ENCODE data around the gene KLHL25. TPM values are rescaled to one million over a fixed set of nuclear protein-coding genes. Genes with fewer than 3 reads are reported as not detected.

KLHL25 gene
- total RNA-seq, 1 experiment from 2014 or later, result 7.0 TPM

DNA sequence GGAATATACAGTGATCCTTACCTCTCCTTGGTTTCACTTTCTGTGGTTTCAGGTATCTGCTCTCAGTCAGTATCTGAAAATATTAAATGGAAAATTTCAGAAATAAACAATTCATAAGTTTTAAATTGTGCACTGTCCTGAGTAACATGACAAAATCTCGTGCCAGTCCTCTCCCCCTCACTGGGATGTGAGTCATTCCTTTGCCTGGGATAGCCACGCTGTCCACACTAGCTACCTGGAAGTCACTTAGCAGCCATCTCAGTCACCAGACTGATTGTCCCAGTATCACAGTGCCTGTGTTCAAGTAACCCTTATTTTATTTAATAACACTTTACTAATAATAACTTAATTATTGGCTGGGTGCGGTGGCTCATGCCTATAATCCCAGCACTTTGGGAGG is 15.3 kb upstream of the KLHL25 start:
- intact Hi-C loops (cut with micrococcal nuclease; ENCODE audit: unreplicated experiment) (no loop called here), in situ Hi-C loops (cut with HindIII; ENCODE audit: low pct_unique_long_range_greater_than_20kb, low sequenced_read_pairs) (no loop called here)
- POLR2A ChIA-PET, result no interaction called here

DNA sequence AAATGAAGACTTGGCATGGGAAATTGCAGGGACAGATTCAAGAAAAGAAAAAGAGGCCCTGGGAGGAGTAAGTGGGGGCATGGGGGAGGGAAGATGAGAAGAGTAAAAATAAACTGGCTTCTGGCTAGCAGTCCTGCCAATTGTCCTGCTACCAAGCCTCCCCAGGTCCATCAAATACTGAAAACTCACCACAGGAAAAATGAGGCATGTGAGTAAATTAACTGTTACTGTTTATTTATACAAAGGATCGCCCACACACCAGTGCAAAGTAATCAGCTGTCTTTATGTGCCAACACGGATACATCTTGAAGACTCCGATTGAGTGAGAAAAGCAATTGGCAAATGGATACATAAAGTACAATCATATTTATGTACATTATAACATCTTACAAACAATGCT is 10.7 kb upstream of the KLHL25 start:
- intact Hi-C loops (cut with micrococcal nuclease; ENCODE audit: unreplicated experiment), result no loop called here
- TF ChIP-seq, protein P1, sequence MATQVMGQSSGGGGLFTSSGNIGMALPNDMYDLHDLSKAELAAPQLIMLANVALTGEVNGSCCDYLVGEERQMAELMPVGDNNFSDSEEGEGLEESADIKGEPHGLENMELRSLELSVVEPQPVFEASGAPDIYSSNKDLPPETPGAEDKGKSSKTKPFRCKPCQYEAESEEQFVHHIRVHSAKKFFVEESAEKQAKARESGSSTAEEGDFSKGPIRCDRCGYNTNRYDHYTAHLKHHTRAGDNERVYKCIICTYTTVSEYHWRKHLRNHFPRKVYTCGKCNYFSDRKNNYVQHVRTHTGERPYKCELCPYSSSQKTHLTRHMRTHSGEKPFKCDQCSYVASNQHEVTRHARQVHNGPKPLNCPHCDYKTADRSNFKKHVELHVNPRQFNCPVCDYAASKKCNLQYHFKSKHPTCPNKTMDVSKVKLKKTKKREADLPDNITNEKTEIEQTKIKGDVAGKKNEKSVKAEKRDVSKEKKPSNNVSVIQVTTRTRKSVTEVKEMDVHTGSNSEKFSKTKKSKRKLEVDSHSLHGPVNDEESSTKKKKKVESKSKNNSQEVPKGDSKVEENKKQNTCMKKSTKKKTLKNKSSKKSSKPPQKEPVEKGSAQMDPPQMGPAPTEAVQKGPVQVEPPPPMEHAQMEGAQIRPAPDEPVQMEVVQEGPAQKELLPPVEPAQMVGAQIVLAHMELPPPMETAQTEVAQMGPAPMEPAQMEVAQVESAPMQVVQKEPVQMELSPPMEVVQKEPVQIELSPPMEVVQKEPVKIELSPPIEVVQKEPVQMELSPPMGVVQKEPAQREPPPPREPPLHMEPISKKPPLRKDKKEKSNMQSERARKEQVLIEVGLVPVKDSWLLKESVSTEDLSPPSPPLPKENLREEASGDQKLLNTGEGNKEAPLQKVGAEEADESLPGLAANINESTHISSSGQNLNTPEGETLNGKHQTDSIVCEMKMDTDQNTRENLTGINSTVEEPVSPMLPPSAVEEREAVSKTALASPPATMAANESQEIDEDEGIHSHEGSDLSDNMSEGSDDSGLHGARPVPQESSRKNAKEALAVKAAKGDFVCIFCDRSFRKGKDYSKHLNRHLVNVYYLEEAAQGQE (IDR thresholded peaks at IDR 0.05; ENCODE audit: insufficient read depth in 1 of 2, low read depth in 2 of 2, low read length in 1 of 2), result no peak
- TF ChIP-seq, protein P2, sequence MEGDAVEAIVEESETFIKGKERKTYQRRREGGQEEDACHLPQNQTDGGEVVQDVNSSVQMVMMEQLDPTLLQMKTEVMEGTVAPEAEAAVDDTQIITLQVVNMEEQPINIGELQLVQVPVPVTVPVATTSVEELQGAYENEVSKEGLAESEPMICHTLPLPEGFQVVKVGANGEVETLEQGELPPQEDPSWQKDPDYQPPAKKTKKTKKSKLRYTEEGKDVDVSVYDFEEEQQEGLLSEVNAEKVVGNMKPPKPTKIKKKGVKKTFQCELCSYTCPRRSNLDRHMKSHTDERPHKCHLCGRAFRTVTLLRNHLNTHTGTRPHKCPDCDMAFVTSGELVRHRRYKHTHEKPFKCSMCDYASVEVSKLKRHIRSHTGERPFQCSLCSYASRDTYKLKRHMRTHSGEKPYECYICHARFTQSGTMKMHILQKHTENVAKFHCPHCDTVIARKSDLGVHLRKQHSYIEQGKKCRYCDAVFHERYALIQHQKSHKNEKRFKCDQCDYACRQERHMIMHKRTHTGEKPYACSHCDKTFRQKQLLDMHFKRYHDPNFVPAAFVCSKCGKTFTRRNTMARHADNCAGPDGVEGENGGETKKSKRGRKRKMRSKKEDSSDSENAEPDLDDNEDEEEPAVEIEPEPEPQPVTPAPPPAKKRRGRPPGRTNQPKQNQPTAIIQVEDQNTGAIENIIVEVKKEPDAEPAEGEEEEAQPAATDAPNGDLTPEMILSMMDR (IDR thresholded peaks at IDR 0.05), result no peak
- TF ChIP-seq POLR2AphosphoS5 (IDR thresholded peaks at IDR 0.05; ENCODE audit: low read depth, low read length) (no peak), SIN3A (IDR thresholded peaks at IDR 0.05; ENCODE audit: borderline replicate concordance, insufficient read depth, low read depth, low read length) (no peak), TCF7L2 (IDR thresholded peaks at IDR 0.05; ENCODE audit: low read depth, low read length) (no peak)
- Histone ChIP-seq H3K4me3 (ENCODE audit: low read depth in 2 of 2, low read length in 2 of 2) (no peak overlapping the region), H3K4me1 (ENCODE audit: control insufficient read depth, insufficient read depth, low read length) (peaks cover 6% of the 10 kb centered on the region), H3K27ac (ENCODE audit: low read length) (no peak overlapping the region), H3K9me3 (ENCODE audit: control insufficient read depth, insufficient read depth, low read depth, low read length) (no peaks in the 10 kb centered on the region), H3K27me3 (ENCODE audit: control insufficient read depth, insufficient read depth, low read length) (no peaks in the 10 kb centered on the region), H3K36me3 (ENCODE audit: control insufficient read depth, insufficient read depth, low read length) (no peaks in the 10 kb centered on the region)
- in situ Hi-C loops (cut with HindIII; ENCODE audit: low pct_unique_long_range_greater_than_20kb, low sequenced_read_pairs), result no loop called here
- ATAC-seq (no peak), DNase-seq (ENCODE audit: low read depth, low spot score) (no peak)
- BruUV-seq (replicated peaks), result no TSS peak
- POLR2A ChIA-PET, result no interaction called here
- CTCF ChIA-PET, result no interaction called here

More for the DNA sequence above, 15.3 kb upstream of the KLHL25 start:
- CTCF ChIA-PET, result interaction anchor here (0.6 kb wide), 1 partner anchor 74 kb away, joined by 3 read pairs; no protein-coding TSS in a partner anchor
- DNase-seq (ENCODE audit: low read depth, low spot score), result no peak
- H3K9me3 ChIP-seq (ENCODE audit: control insufficient read depth, insufficient read depth, low read depth, low read length), result no peaks in the 10 kb centered on the region
- H3K27me3 ChIP-seq (ENCODE audit: control insufficient read depth, insufficient read depth, low read length), result no peaks in the 10 kb centered on the region
- TF ChIP-seq SIN3A (IDR thresholded peaks at IDR 0.05; ENCODE audit: borderline replicate concordance, insufficient read depth, low read depth, low read length), result no peak
- TF ChIP-seq, protein P2 (IDR thresholded peaks at IDR 0.05), result no peak
- TF ChIP-seq, protein P1 (IDR thresholded peaks at IDR 0.05; ENCODE audit: insufficient read depth in 1 of 2, low read depth in 2 of 2, low read length in 1 of 2), result no peak
- TF ChIP-seq TCF7L2 (IDR thresholded peaks at IDR 0.05; ENCODE audit: low read depth, low read length), result no peak
- no peak for TF ChIP-seq POLR2AphosphoS5 (IDR thresholded peaks at IDR 0.05; ENCODE audit: low read depth, low read length)
- ATAC-seq, result no peak; the same call in 1 of the 2 replicates
- H3K27ac ChIP-seq (ENCODE audit: low read length), result no peak overlapping the region
- no peak overlapping the region for H3K4me3 ChIP-seq (ENCODE audit: low read depth in 2 of 2, low read length in 2 of 2)
- H3K36me3 ChIP-seq (ENCODE audit: control insufficient read depth, insufficient read depth, low read length), result no peaks in the 10 kb centered on the region
- H3K4me1 ChIP-seq (ENCODE audit: control insufficient read depth, insufficient read depth, low read length), result no peaks in the 10 kb centered on the region
- BruUV-seq (replicated peaks), result no TSS peak
